NOMO-1 treated with DMSO at 0.1 percent for 48 hours (cell line): ENCODE results near the gene REP15.
"Not testable (repeated sequence)": the region's sequence is repeated elsewhere in the genome, so short reads cannot be mapped to it uniquely, and the experiment has no call there.

Experiments
- DNase-seq: peaks from one replicate; lab custom pipeline; 2025; ENCODE audit not compliant: unreplicated experiment; lab: John Stamatoyannopoulos, UW

The REP15 gene

GRCh38 chr12:27696864-27697564 lies 767 bp downstream of the REP15 start:
- DNase-seq, result no peak

GRCh38 chr12:27703720-27704452 lies 7.6 kb downstream of the REP15 start:
- DNase-seq, result peak; percentile 78

- DNase-seq, result no peak
These were observed 9.0 kb downstream of the REP15 start for GRCh38 chr12:27705263-27705662.

GRCh38 chr12:27707216-27707615 lies 11.0 kb downstream of the REP15 start:
- no peak for DNase-seq

GRCh38 chr12:27709212-27709931 lies 13.1 kb downstream of the REP15 start:
- DNase-seq, result no peak

- DNase-seq, result no peak
These were observed 13.8 kb downstream of the REP15 start for GRCh38 chr12:27709932-27710591.

- DNase-seq, result peak; percentile 92
These were observed 14.5 kb downstream of the REP15 start, which contains the start of gene MRPS35 for GRCh38 chr12:27710592-27711316. Gene MRPS35, plus strand, starts transcription at chr12:27710832. Its CDS starts 12 bp downstream, at chr12:27710844.

- peak; percentile 29 for DNase-seq
These were observed 15.1 kb downstream of the REP15 start for GRCh38 chr12:27711317-27711682.

- peak; percentile 5 for DNase-seq
These were observed 15.7 kb downstream of the REP15 start for GRCh38 chr12:27711967-27712366.

- DNase-seq, result no peak
These were observed 27.0 kb downstream of the REP15 start for GRCh38 chr12:27723212-27723611.

- DNase-seq, result no peak
These were observed 33.9 kb downstream of the REP15 start for GRCh38 chr12:27730097-27730588.

- DNase-seq, result no peak
These were observed 36.0 kb downstream of the REP15 start for GRCh38 chr12:27732281-27732680.

GRCh38 chr12:27733052-27733656 lies 36.9 kb downstream of the REP15 start:
- DNase-seq, result peak; percentile 46

GRCh38 chr12:27733791-27734190 lies 37.5 kb downstream of the REP15 start:
- no peak for DNase-seq

GRCh38 chr12:27734321-27734720 lies 38.1 kb downstream of the REP15 start:
- DNase-seq, result not testable (repeated sequence)

GRCh38 chr12:27743601-27744000 lies 47.4 kb downstream of the REP15 start:
- DNase-seq, result no peak

- DNase-seq, result not testable (repeated sequence)
These were observed 49.5 kb downstream of the REP15 start for GRCh38 chr12:27745734-27746133.
